ENCODE measurements around the gene NEURL2. TPM values are rescaled to one million over a fixed set of nuclear protein-coding genes. Genes with fewer than 3 reads are reported as not detected.

NEURL2 gene
- total RNA-seq, 4 donors from 2014 or later = 6.5 to 12.9 (median 9.5) TPM

- TF ChIP-seq POLR2A (IDR thresholded peaks at IDR 0.05) (no peak), CTCF (IDR thresholded peaks at IDR 0.05) (peak in 1 of 3 donors; percentile 52)
- intact Hi-C loops (cut with DNase I; ENCODE audit: low total_unique reads) = no loop called here
- no peak overlapping the region for H3K4me3 ChIP-seq (ENCODE audit: low read depth, poor library complexity, severe bottlenecking)
- WGBS, 2 donors = 88 to 91% methylated on average over 14 of the region's 14 CpGs
- no peak for DNase-seq (ENCODE audit: low spot score in 2 of 2)
Measured at GRCh38 chr20:45927071-45927878, 36.3 kb upstream of the NEURL2 start.

GRCh38 chr20:45926731-45927070 lies 35.7 kb upstream of the NEURL2 start:
- no peak overlapping the region for H3K4me3 ChIP-seq (ENCODE audit: low read depth, poor library complexity, severe bottlenecking)
- intact Hi-C loops (cut with DNase I; ENCODE audit: low total_unique reads) = no loop called here
- WGBS, 2 donors = 91 to 96% methylated on average over 2 of the region's 2 CpGs
- no peak for DNase-seq (ENCODE audit: low spot score in 2 of 2)
- TF ChIP-seq CTCF (IDR thresholded peaks at IDR 0.05) (no peak), POLR2A (IDR thresholded peaks at IDR 0.05) (no peak)

- WGBS, 2 donors = 62 to 74% methylated on average over 9 of the region's 9 CpGs
- TF ChIP-seq POLR2A (IDR thresholded peaks at IDR 0.05) (no peak), CTCF (IDR thresholded peaks at IDR 0.05) (no peak)
- DNase-seq (ENCODE audit: low spot score in 2 of 2) = no peak
- H3K4me3 ChIP-seq (ENCODE audit: low read depth, poor library complexity, severe bottlenecking) = no peak overlapping the region
- intact Hi-C loops (cut with DNase I; ENCODE audit: low total_unique reads) = no loop called here
Measured at GRCh38 chr20:45925821-45926506, 35.0 kb upstream of the NEURL2 start.

GRCh38 chr20:45924391-45925261 lies 33.6 kb upstream of the NEURL2 start:
- no peak overlapping the region for H3K4me3 ChIP-seq (ENCODE audit: low read depth, poor library complexity, severe bottlenecking)
- WGBS, 2 donors = 39 to 43% methylated on average over 21 of the region's 21 CpGs
- intact Hi-C loops (cut with DNase I; ENCODE audit: low total_unique reads) = no loop called here
- DNase-seq (ENCODE audit: low spot score in 2 of 2) = no peak
- no peak for TF ChIP-seq CTCF (IDR thresholded peaks at IDR 0.05)
- TF ChIP-seq POLR2A (IDR thresholded peaks at IDR 0.05) = no peak

- intact Hi-C loops (cut with DNase I; ENCODE audit: low total_unique reads) = no loop called here
- WGBS, 2 donors = 88 to 96% methylated on average over 11 of the region's 11 CpGs
- DNase-seq (ENCODE audit: low spot score in 2 of 2) = no peak
- TF ChIP-seq POLR2A (IDR thresholded peaks at IDR 0.05) (no peak), CTCF (IDR thresholded peaks at IDR 0.05) (no peak)
- H3K4me3 ChIP-seq (ENCODE audit: low read depth, poor library complexity, severe bottlenecking) = no peak overlapping the region
Measured at GRCh38 chr20:45921337-45922189, 30.6 kb upstream of the NEURL2 start.

Measured in lower leg skin (tissue), 4 donors.